H1 (cell line): Measurements from ENCODE around the gene IFT25. TPM values are rescaled to one million over a fixed set of nuclear protein-coding genes. Genes with fewer than 3 reads are reported as not detected.

Source experiments
- CTCF ChIA-PET: fragments of 300-600 bp; sonication (Branson Sonifier 250); formaldehyde crosslinking; loops from one replicate; lab custom pipeline; 2021; ENCODE audit not compliant: partially characterized antibody; lab: Charles Lee
- POLR2A ChIA-PET: fragments of 300-600 bp; sonication (Branson Sonifier 250); formaldehyde crosslinking; loops from one replicate; lab custom pipeline; 2021; ENCODE audit warnings: inconsistent platforms; ENCODE audit not compliant: partially characterized antibody; lab: Charles Lee
- DNase-seq, 2 experiments: peaks; one replicate each; pipeline versions ENCODE4 v3.0.0 to v3.0.0-alpha.2; 2010 to 2022; ENCODE audit warnings: low spot score in 2 of 2, low read depth in 1 of 2, mixed read lengths in 1 of 2
- FAIRE-seq: peaks from 2 replicates; lab custom pipeline; 2011; peaks lifted over from hg19 to GRCh38; lab: Jason Lieb, UNC
- H2AFZ ChIP-seq: 2 replicates; pipeline ENCODE4 v1.8.1; 2012; ENCODE audit warnings: low read length, inconsistent platforms
- H2AK5ac ChIP-seq: 2 replicates; pipeline ENCODE4 v1.6.1; 2013; ENCODE audit warnings: low read depth, low read length
- H2BK120ac ChIP-seq: replicated peaks from 2 replicates; pipeline ENCODE3; 2013; ENCODE audit warnings: low read depth, low read length, inconsistent platforms
- H2BK12ac ChIP-seq: 2 replicates; pipeline ENCODE4 v1.6.1; 2013; ENCODE audit warnings: low read depth, low read length
- H2BK15ac ChIP-seq: 2 replicates; pipeline ENCODE4 v1.6.1; 2013; ENCODE audit warnings: low read length
- H2BK20ac ChIP-seq: 2 replicates; pipeline ENCODE4 v1.6.1; 2013; ENCODE audit warnings: low read length
- H2BK5ac ChIP-seq: 2 replicates; pipeline ENCODE4 v1.6.1; 2013; ENCODE audit warnings: low read depth, low read length
- H3K14ac ChIP-seq: 2 replicates; pipeline ENCODE4 v1.6.1; 2013; ENCODE audit warnings: inconsistent platforms; ENCODE audit not compliant: insufficient read length
- H3K18ac ChIP-seq: 2 replicates; pipeline ENCODE4 v1.6.1; 2013; ENCODE audit warnings: low read length; ENCODE audit errors: extremely low read depth
- H3K23ac ChIP-seq: 2 replicates; pipeline ENCODE4 v1.6.1; 2013; ENCODE audit warnings: inconsistent platforms; ENCODE audit not compliant: insufficient read length
- H3K23me2 ChIP-seq: 2 replicates; pipeline ENCODE4 v1.6.1; 2013; ENCODE audit warnings: low read depth, low read length
- H3K27ac ChIP-seq: 2 replicates; pipeline ENCODE4 v1.6.1; 2011; ENCODE audit warnings: low read depth, low read length, inconsistent platforms
- H3K27me3 ChIP-seq, 4 experiments: replicated peaks in 1 of 4; 1 replicate in 1 of 4; 2 replicates in 3 of 4; pipeline versions ENCODE4 v1.6.1 to v1.8.1; 2011 to 2013; ENCODE audit warnings: low read length in 3 of 4, mild to moderate bottlenecking in 3 of 4, inconsistent platforms in 2 of 4, mixed read lengths in 2 of 4, moderate library complexity in 1 of 4; ENCODE audit not compliant: control insufficient read depth in 3 of 4, insufficient read depth in 3 of 4; ENCODE audit errors: extremely low read depth in 1 of 4
- H3K36me3 ChIP-seq, 4 experiments: 2 replicates each; pipeline versions ENCODE4 v1.6.1 to v1.8.1; 2011 to 2013; ENCODE audit warnings: mild to moderate bottlenecking in 4 of 4, low read length in 3 of 4, moderate library complexity in 2 of 4, control low read depth in 1 of 4, inconsistent platforms in 1 of 4; ENCODE audit not compliant: insufficient read depth in 4 of 4, control insufficient read depth in 2 of 4
- H3K4ac ChIP-seq: replicated peaks from 2 replicates; pipeline ENCODE3; 2013; ENCODE audit warnings: low read length, low read depth, mixed read lengths, inconsistent platforms; ENCODE audit not compliant: insufficient read length
- H3K4me1 ChIP-seq, 4 experiments: replicated peaks in 1 of 4; 1 replicate in 1 of 4; 2 replicates in 3 of 4; pipeline versions ENCODE4 v1.6.1 to v1.8.1; 2011 to 2013; ENCODE audit warnings: low read length in 3 of 4, inconsistent platforms in 2 of 4, mixed read lengths in 1 of 4; ENCODE audit not compliant: insufficient read depth in 4 of 4, control insufficient read depth in 3 of 4
- H3K4me2 ChIP-seq, 2 experiments: 2 replicates each; pipeline versions ENCODE4 v1.6.1 to v1.8.1; 2011 to 2013; ENCODE audit warnings: low read depth in 2 of 2, low read length in 2 of 2, control low read depth in 1 of 2, inconsistent platforms in 1 of 2, mild to moderate bottlenecking in 1 of 2; ENCODE audit not compliant: insufficient read depth in 1 of 2
- H3K4me3 ChIP-seq, 4 experiments: fragments of 200-600, 300-600 bp in 1 of 4; sonication (generic), shearing (Covaris generic), sonication (Bioruptor Twin) in 1 of 4; 2 replicates each; pipeline versions ENCODE4 v1.5.1 to v1.8.1; 2011 to 2016; ENCODE audit warnings: low read length in 4 of 4, low read depth in 3 of 4, control low read depth in 2 of 4, inconsistent platforms in 2 of 4, mild to moderate bottlenecking in 2 of 4, mixed read lengths in 1 of 4, moderate library complexity in 1 of 4; ENCODE audit not compliant: insufficient read depth in 2 of 4; ENCODE audit errors: extremely low read depth in 1 of 4
- H3K56ac ChIP-seq: replicated peaks from 2 replicates; pipeline ENCODE3; 2013; ENCODE audit warnings: low read depth, mild to moderate bottlenecking, mixed read lengths, low read length, inconsistent platforms; ENCODE audit not compliant: insufficient read length
- H3K79me1 ChIP-seq: 2 replicates; pipeline ENCODE4 v1.6.1; 2013; ENCODE audit warnings: low read depth, low read length, control low read depth
- H3K79me2 ChIP-seq, 2 experiments: 2 replicates each; pipeline versions ENCODE4 v1.6.1 to v1.8.1; 2012 to 2013; ENCODE audit warnings: low read length in 2 of 2, mild to moderate bottlenecking in 2 of 2, inconsistent platforms in 1 of 2; ENCODE audit not compliant: insufficient read depth in 2 of 2, control insufficient read depth in 1 of 2
- H3K9ac ChIP-seq, 4 experiments: replicated peaks in 1 of 4; 1 replicate in 1 of 4; 2 replicates in 3 of 4; pipeline versions ENCODE4 v1.6.1 to v1.8.1; 2011 to 2013; ENCODE audit warnings: low read depth in 3 of 4, low read length in 3 of 4, control low read depth in 2 of 4, mild to moderate bottlenecking in 2 of 4, moderate library complexity in 2 of 4, inconsistent platforms in 1 of 4; ENCODE audit errors: extremely low read depth in 1 of 4
- H3K9me3 ChIP-seq, 2 experiments: 2 replicates each; pipeline versions ENCODE4 v1.6.1 to v1.8.1; 2012 to 2013; ENCODE audit warnings: mild to moderate bottlenecking in 2 of 2, moderate library complexity in 2 of 2, control low read depth in 1 of 2, inconsistent platforms in 1 of 2, low read depth in 1 of 2, low read length in 1 of 2, mixed read lengths in 1 of 2; ENCODE audit not compliant: insufficient read depth in 2 of 2
- H4K20me1 ChIP-seq, 2 experiments: replicated peaks in 1 of 2; 2 replicates each; pipeline versions ENCODE3 to v1.8.1; 2011 to 2013; ENCODE audit warnings: inconsistent platforms in 2 of 2, low read length in 2 of 2, mild to moderate bottlenecking in 1 of 2; ENCODE audit not compliant: insufficient read depth in 2 of 2, control insufficient read depth in 1 of 2
- H4K5ac ChIP-seq: 2 replicates; pipeline ENCODE4 v1.6.1; 2013; ENCODE audit warnings: low read length, low read depth, mixed read lengths, inconsistent platforms; ENCODE audit not compliant: insufficient read length
- H4K8ac ChIP-seq: 2 replicates; pipeline ENCODE4 v1.8.0; 2013; ENCODE audit warnings: mild to moderate bottlenecking, moderate library complexity, low read length, inconsistent platforms; ENCODE audit not compliant: insufficient read depth; ENCODE audit errors: extremely low read depth
- H4K91ac ChIP-seq: replicated peaks from 2 replicates; pipeline ENCODE3; 2013; ENCODE audit warnings: low read length, mixed read lengths, inconsistent platforms; ENCODE audit not compliant: insufficient read length
- EP300 ChIP-seq, 2 experiments: IDR thresholded peaks; 1 replicate in 1 of 2; 2 replicates in 1 of 2; pipeline ENCODE4 v1.6.1; 2011 to 2012; ENCODE audit warnings: low read depth in 2 of 2, low read length in 2 of 2, mild to moderate bottlenecking in 2 of 2, borderline replicate concordance in 1 of 2, inconsistent platforms in 1 of 2, moderate library complexity in 1 of 2
- EZH2 ChIP-seq: fragments of 200-600 bp; sonication (generic); IDR thresholded peaks from 2 replicates; pipeline ENCODE4 v1.7.1; 2012; ENCODE audit warnings: low read depth, mild to moderate bottlenecking, moderate library complexity, low read length, inconsistent platforms; ENCODE audit not compliant: severe bottlenecking
- FOSL1 ChIP-seq: IDR thresholded peaks from 2 replicates; pipeline ENCODE4 v1.6.1; 2011; ENCODE audit warnings: mild to moderate bottlenecking, low read depth, low read length, moderate library complexity; ENCODE audit not compliant: insufficient read depth
- GABPA ChIP-seq: IDR thresholded peaks from 2 replicates; pipeline ENCODE4 v1.6.1; 2011; ENCODE audit warnings: mild to moderate bottlenecking, low read length, moderate library complexity, borderline replicate concordance; ENCODE audit not compliant: insufficient read depth
- HDAC2 ChIP-seq, 2 experiments: fragments of 300-600 bp in 1 of 2; sonication (generic) in 1 of 2; IDR thresholded peaks; 2 replicates each; pipeline ENCODE4 v1.6.1; 2011 to 2012; ENCODE audit warnings: low read depth in 2 of 2, low read length in 2 of 2, mild to moderate bottlenecking in 2 of 2, moderate library complexity in 2 of 2, borderline replicate concordance in 1 of 2, inconsistent platforms in 1 of 2
- SIX5 ChIP-seq: IDR thresholded peaks from 2 replicates; pipeline ENCODE4 v1.6.1; 2011; ENCODE audit warnings: mild to moderate bottlenecking, low read depth, low read length
- WGBS, 2 experiments: shearing (Covaris generic) in 1 of 2; methylation state at CpG; one replicate each; pipeline versions ENCODE4 v1.1.6 to v1.1.7; 2013 to 2015; ENCODE audit warnings: low lambda C conversion rate in 2 of 2, mixed read lengths in 2 of 2, inconsistent platforms in 1 of 2, low coverage in 1 of 2, missing lambda C conversion rate in 1 of 2; ENCODE audit not compliant: insufficient replicate concordance in 2 of 2, insufficient coverage in 1 of 2, insufficient read length in 1 of 2; ENCODE audit errors: extremely low coverage in 1 of 2, missing lambda C conversion rate in 1 of 2; 5-methylcytosine and 5-hydroxymethylcytosine counted together
- polyA plus RNA-seq, 7 experiments: library from polyadenylated mRNA; depleted of rRNA in 3 of 7; stranded (reverse) in 5 of 7; unstranded in 2 of 7; fragments of >200 nt in 5 of 7; fragments of 200-250 nt in 2 of 7; gene quantifications; 1 replicate in 5 of 7; 2 replicates in 1 of 7; 4 replicates in 1 of 7; pipeline versions ENCODE4 v1.2.1 to v1.2.3, GENCODE V29; 2011 to 2013; ENCODE audit warnings: missing spikeins in 2 of 7, mixed read lengths in 2 of 7
- total RNA-seq: library from RNA; stranded (reverse); fragmentation: NEBNext Ultra II Directional; extraction: Animal tissue kit (Norgen Biotek cat#: 25700); gene quantifications from 2 replicates; pipeline ENCODE4 v1.2.1, GENCODE V29; 2021

The IFT25 gene
- total and polyA plus RNA-seq, 2 of the 8 experiments (the other 6 are each of a cell fraction or from before 2014, with no cell fraction given), result 15.0 to 36.3 TPM

DNA sequence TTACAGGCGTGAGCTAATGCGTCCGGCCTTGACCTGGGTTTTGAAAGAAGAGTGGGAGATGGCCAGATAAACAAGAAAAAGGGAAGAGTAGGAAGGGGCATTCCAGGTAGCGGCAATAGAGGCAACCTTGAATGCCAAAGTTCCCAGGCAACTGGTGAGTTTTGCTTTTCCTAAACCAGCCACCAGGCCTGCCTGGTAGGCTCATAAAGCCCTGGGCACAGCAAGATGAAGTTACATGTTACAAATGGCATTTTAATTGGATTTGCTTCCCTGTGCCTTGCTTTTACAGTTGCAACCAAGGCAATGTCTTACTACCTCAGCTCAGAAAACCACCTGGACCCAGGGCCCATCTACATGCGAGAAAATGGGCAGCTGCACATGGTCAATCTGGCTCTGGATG, 6.2 kb upstream of the IFT25 start:
- H3K79me2 ChIP-seq, result peaks cover 3 to 43% of the 10 kb centered on the region in 2 experiments; a peak in 3 of 4 replicates
- no peak overlapping the region for H3K4me2 ChIP-seq
- H4K20me1 ChIP-seq, result peaks cover 7 to 10% of the 10 kb centered on the region in 2 experiments
- 92% methylated on average over 5 of the region's 5 CpGs; no CpG with 5 or more reads in 1 of the 2 experiments for WGBS, 2 experiments
- peaks cover 6% of the 10 kb centered on the region for H3K23me2 ChIP-seq
- no peak for TF ChIP-seq GABPA
- no peak for TF ChIP-seq SIX5
- no peak for TF ChIP-seq EP300 (IDR thresholded peaks at IDR 0.05; ENCODE audit: borderline replicate concordance in 1 of 2, low read depth in 2 of 2, low read length in 2 of 2)
- no peak for TF ChIP-seq FOSL1
- TF ChIP-seq EZH2, result no peak
- TF ChIP-seq HDAC2 (IDR thresholded peaks at IDR 0.05; ENCODE audit: borderline replicate concordance in 1 of 2, low read depth in 2 of 2, low read length in 2 of 2), result no peak
- no peak overlapping the region for H4K5ac ChIP-seq
- H3K4ac ChIP-seq, result no peak overlapping the region
- peaks cover 2 to 19% (median 10%) of the 10 kb centered on the region in 4 experiments for H3K4me1 ChIP-seq
- no peak overlapping the region for H2BK15ac ChIP-seq
- H4K8ac ChIP-seq, result no peak overlapping the region
- no peak overlapping the region for H2AK5ac ChIP-seq
- H3K56ac ChIP-seq, result no peak overlapping the region
- no peak overlapping the region for H3K18ac ChIP-seq
- no peak overlapping the region for H2BK120ac ChIP-seq
- no peak overlapping the region for H2BK5ac ChIP-seq
- H3K4me3 ChIP-seq, result no peak overlapping the region
- no peak overlapping the region for H2AFZ ChIP-seq
- H3K9me3 ChIP-seq, result no peaks in the 10 kb centered on the region
- H3K79me1 ChIP-seq, result peaks cover 10% of the 10 kb centered on the region; the same call in 1 of the 2 replicates
- FAIRE-seq (no peak), DNase-seq (no peak)
- no peak overlapping the region for H3K23ac ChIP-seq
- H3K27me3 ChIP-seq, result no peaks in the 10 kb centered on the region
- H3K9ac ChIP-seq, result no peak overlapping the region
- no peak overlapping the region for H3K14ac ChIP-seq
- no peak overlapping the region for H2BK12ac ChIP-seq
- H2BK20ac ChIP-seq, result no peak overlapping the region
- no peak overlapping the region for H4K91ac ChIP-seq
- H3K27ac ChIP-seq, result no peak overlapping the region
- ChIA-PET CTCF (interaction anchor here (0.6 to 7.6 kb wide), 6 partner anchors 8 to 125 kb away, joined by 3 to 123 read pairs (median 72); no protein-coding TSS in a partner anchor), POLR2A (no interaction called here)
- H3K36me3 ChIP-seq, result peaks cover 0 to 31% (median 11%) of the 10 kb centered on the region in 4 experiments; a peak in 6 of 8 replicates
